ENCODE results near the gene COLEC12. TPM values are rescaled to one million over a fixed set of nuclear protein-coding genes. Genes with fewer than 3 reads are reported as not detected.

The COLEC12 gene
- total RNA-seq, 5 donors from 2014 or later (not counting 1 experiment from before 2014, with no cell fraction given) = 0.07 to 0.32 TPM; not detected in 3

- no peaks in the 10 kb centered on the region for H3K4me1 ChIP-seq (ENCODE audit: control insufficient read depth in 1 of 2, extremely low read depth in 1 of 2, insufficient read depth in 2 of 2, low read length in 2 of 2)
- H3K27ac ChIP-seq (ENCODE audit: low read length) = no peak overlapping the region
- no peak for DNase-seq
- no peak overlapping the region for H3K4me3 ChIP-seq (ENCODE audit: control insufficient read depth in 1 of 2, extremely low read depth in 1 of 2, low read length in 1 of 2)
- H3K36me3 Mint-ChIP-seq = no peaks in the 10 kb centered on the region
- ATAC-seq (replicated peaks in 1 of 4) = no peak
- H3K9me3 ChIP-seq = no peaks in the 10 kb centered on the region
- peaks cover 13 to 17% of the 10 kb centered on the region in 2 donors for H3K27me3 Mint-ChIP-seq
- no peak overlapping the region for H3K4me3 Mint-ChIP-seq
- no peaks in the 10 kb centered on the region for H3K36me3 ChIP-seq (ENCODE audit: control insufficient read depth in 2 of 2, extremely low read depth in 1 of 2, insufficient read depth in 1 of 2, low read length in 1 of 2)
- H3K4me1 Mint-ChIP-seq = no peaks in the 10 kb centered on the region
- no peak overlapping the region for H3K27ac Mint-ChIP-seq
- no peaks in the 10 kb centered on the region for H3K9me3 Mint-ChIP-seq
- POLR2A ChIA-PET = no interaction called here
- peaks cover 0 to 4% of the 10 kb centered on the region in 2 experiments for H3K27me3 ChIP-seq (replicated peaks in 1 of 2; ENCODE audit: control insufficient read depth in 2 of 2, extremely low read depth in 1 of 2, insufficient read depth in 2 of 2, low read length in 1 of 2)
- no CpG with 5 or more reads among the region's 1 CpG for WGBS (ENCODE audit: insufficient coverage)
- CTCF ChIA-PET = no interaction called here
These were observed 26.6 kb upstream of the COLEC12 start for GRCh38 chr18:527146-527545.

- ChIA-PET POLR2A (no interaction called here), CTCF (no interaction called here)
- no peak overlapping the region for H3K4me3 Mint-ChIP-seq
- Histone ChIP-seq H3K4me3 (ENCODE audit: control insufficient read depth in 1 of 2, extremely low read depth in 1 of 2, low read length in 1 of 2) (no peak overlapping the region), H3K36me3 (ENCODE audit: control insufficient read depth in 2 of 2, extremely low read depth in 1 of 2, insufficient read depth in 1 of 2, low read length in 1 of 2) (no peaks in the 10 kb centered on the region), H3K27ac (ENCODE audit: low read length) (no peak overlapping the region), H3K9me3 (no peaks in the 10 kb centered on the region), H3K27me3 (replicated peaks in 1 of 2; ENCODE audit: control insufficient read depth in 2 of 2, extremely low read depth in 1 of 2, insufficient read depth in 2 of 2, low read length in 1 of 2) (peaks cover 0 to 4% of the 10 kb centered on the region in 2 experiments), H3K4me1 (ENCODE audit: control insufficient read depth in 1 of 2, extremely low read depth in 1 of 2, insufficient read depth in 2 of 2, low read length in 2 of 2) (no peaks in the 10 kb centered on the region)
- peaks cover 12 to 17% of the 10 kb centered on the region in 2 donors for H3K27me3 Mint-ChIP-seq
- no peaks in the 10 kb centered on the region for H3K4me1 Mint-ChIP-seq
- ATAC-seq (replicated peaks in 1 of 4) (no peak), DNase-seq (no peak)
- no peaks in the 10 kb centered on the region for H3K36me3 Mint-ChIP-seq
- no peaks in the 10 kb centered on the region for H3K9me3 Mint-ChIP-seq
- no CpG with 5 or more reads among the region's 2 CpGs for WGBS (ENCODE audit: insufficient coverage)
- H3K27ac Mint-ChIP-seq = no peak overlapping the region
These were observed 26.2 kb upstream of the COLEC12 start for GRCh38 chr18:526681-527080.

- H3K9me3 ChIP-seq = no peaks in the 10 kb centered on the region
- no peaks in the 10 kb centered on the region for H3K4me1 Mint-ChIP-seq
- ATAC-seq (replicated peaks in 1 of 4) (no peak), DNase-seq (no peak)
- H3K9me3 Mint-ChIP-seq = no peaks in the 10 kb centered on the region
- peaks cover 10% of the 10 kb centered on the region in 2 donors for H3K27me3 Mint-ChIP-seq
- H3K4me3 Mint-ChIP-seq = no peak overlapping the region
- H3K4me1 ChIP-seq (ENCODE audit: control insufficient read depth in 1 of 2, extremely low read depth in 1 of 2, insufficient read depth in 2 of 2, low read length in 2 of 2) = no peaks in the 10 kb centered on the region
- WGBS (ENCODE audit: insufficient coverage) = 71% methylated on average over 1 of the region's 6 CpGs
- no peak overlapping the region for H3K4me3 ChIP-seq (ENCODE audit: control insufficient read depth in 1 of 2, extremely low read depth in 1 of 2, low read length in 1 of 2)
- ChIA-PET CTCF (no interaction called here), POLR2A (no interaction called here)
- no peaks in the 10 kb centered on the region for H3K36me3 Mint-ChIP-seq
- H3K27ac Mint-ChIP-seq = no peak overlapping the region
- no peak overlapping the region for H3K27ac ChIP-seq (ENCODE audit: low read length)
- peaks cover 0 to 7% of the 10 kb centered on the region in 2 experiments for H3K27me3 ChIP-seq (replicated peaks in 1 of 2; ENCODE audit: control insufficient read depth in 2 of 2, extremely low read depth in 1 of 2, insufficient read depth in 2 of 2, low read length in 1 of 2)
- H3K36me3 ChIP-seq (ENCODE audit: control insufficient read depth in 2 of 2, extremely low read depth in 1 of 2, insufficient read depth in 1 of 2, low read length in 1 of 2) = no peaks in the 10 kb centered on the region
These were observed 24.7 kb upstream of the COLEC12 start for GRCh38 chr18:525036-525797.

GRCh38 chr18:524466-524865 lies 24.0 kb upstream of the COLEC12 start:
- ChIA-PET CTCF (no interaction called here), POLR2A (no interaction called here)
- Histone ChIP-seq H3K27ac (ENCODE audit: low read length) (no peak overlapping the region), H3K4me3 (ENCODE audit: control insufficient read depth in 1 of 2, extremely low read depth in 1 of 2, low read length in 1 of 2) (no peak overlapping the region), H3K36me3 (ENCODE audit: control insufficient read depth in 2 of 2, extremely low read depth in 1 of 2, insufficient read depth in 1 of 2, low read length in 1 of 2) (no peaks in the 10 kb centered on the region), H3K9me3 (no peaks in the 10 kb centered on the region), H3K27me3 (replicated peaks in 1 of 2; ENCODE audit: control insufficient read depth in 2 of 2, extremely low read depth in 1 of 2, insufficient read depth in 2 of 2, low read length in 1 of 2) (peaks cover 0 to 7% of the 10 kb centered on the region in 2 experiments), H3K4me1 (ENCODE audit: control insufficient read depth in 1 of 2, extremely low read depth in 1 of 2, insufficient read depth in 2 of 2, low read length in 2 of 2) (no peaks in the 10 kb centered on the region)
- ATAC-seq (replicated peaks in 1 of 4) (no peak), DNase-seq (no peak)
- Mint-ChIP-seq H3K9me3 (no peaks in the 10 kb centered on the region), H3K27ac (no peak overlapping the region), H3K36me3 (no peaks in the 10 kb centered on the region), H3K4me3 (no peak overlapping the region), H3K27me3 (peaks cover 8 to 10% of the 10 kb centered on the region in 2 donors), H3K4me1 (no peaks in the 10 kb centered on the region)

GRCh38 chr18:523561-523960 lies 23.1 kb upstream of the COLEC12 start:
- H3K27me3 ChIP-seq (replicated peaks in 1 of 2; ENCODE audit: control insufficient read depth in 2 of 2, extremely low read depth in 1 of 2, insufficient read depth in 2 of 2, low read length in 1 of 2) = peaks cover 0 to 3% of the 10 kb centered on the region in 2 experiments
- Mint-ChIP-seq H3K27ac (no peak overlapping the region), H3K36me3 (no peaks in the 10 kb centered on the region), H3K27me3 (peaks cover 5 to 13% of the 10 kb centered on the region in 2 donors), H3K4me3 (no peak overlapping the region), H3K4me1 (peaks cover 0 to 6% (median 0%) of the 10 kb centered on the region in 3 donors), H3K9me3 (no peaks in the 10 kb centered on the region)
- no peaks in the 10 kb centered on the region for H3K9me3 ChIP-seq
- ATAC-seq (replicated peaks in 1 of 4) = no peak
- 100% methylated on average over 1 of the region's 4 CpGs for WGBS (ENCODE audit: insufficient coverage)
- H3K27ac ChIP-seq (ENCODE audit: low read length) = no peak overlapping the region
- no peaks in the 10 kb centered on the region for H3K4me1 ChIP-seq (ENCODE audit: control insufficient read depth in 1 of 2, extremely low read depth in 1 of 2, insufficient read depth in 2 of 2, low read length in 2 of 2)
- DNase-seq = no peak
- H3K4me3 ChIP-seq (ENCODE audit: control insufficient read depth in 1 of 2, extremely low read depth in 1 of 2, low read length in 1 of 2) = no peak overlapping the region
- ChIA-PET CTCF (no interaction called here), POLR2A (no interaction called here)
- H3K36me3 ChIP-seq (ENCODE audit: control insufficient read depth in 2 of 2, extremely low read depth in 1 of 2, insufficient read depth in 1 of 2, low read length in 1 of 2) = no peaks in the 10 kb centered on the region

GRCh38 chr18:519019-519879 lies 18.7 kb upstream of the COLEC12 start:
- no peak for DNase-seq
- Mint-ChIP-seq H3K27me3 (peaks cover 7 to 12% of the 10 kb centered on the region in 2 donors), H3K4me3 (no peak overlapping the region), H3K4me1 (peaks cover 0 to 6% (median 0%) of the 10 kb centered on the region in 3 donors), H3K27ac (no peak overlapping the region), H3K9me3 (peaks cover 0 to 3% (median 2%) of the 10 kb centered on the region in 3 donors), H3K36me3 (no peaks in the 10 kb centered on the region)
- ChIA-PET CTCF (interaction anchor here in 1 of 2 donors (0.8 kb wide), 1 partner anchor 12 kb away, joined by 3 read pairs; no protein-coding TSS in a partner anchor), POLR2A (no interaction called here)
- Histone ChIP-seq H3K27ac (ENCODE audit: low read length) (no peak overlapping the region), H3K36me3 (ENCODE audit: control insufficient read depth in 2 of 2, extremely low read depth in 1 of 2, insufficient read depth in 1 of 2, low read length in 1 of 2) (no peaks in the 10 kb centered on the region), H3K27me3 (replicated peaks in 1 of 2; ENCODE audit: control insufficient read depth in 2 of 2, extremely low read depth in 1 of 2, insufficient read depth in 2 of 2, low read length in 1 of 2) (peaks cover 0 to 3% of the 10 kb centered on the region in 2 experiments), H3K4me1 (ENCODE audit: control insufficient read depth in 1 of 2, extremely low read depth in 1 of 2, insufficient read depth in 2 of 2, low read length in 2 of 2) (no peaks in the 10 kb centered on the region), H3K4me3 (ENCODE audit: control insufficient read depth in 1 of 2, extremely low read depth in 1 of 2, low read length in 1 of 2) (no peak overlapping the region), H3K9me3 (no peaks in the 10 kb centered on the region)
- ATAC-seq (replicated peaks in 1 of 4) = no peak
- 35% methylated on average over 8 of the region's 11 CpGs for WGBS (ENCODE audit: insufficient coverage)
